Left ventricle myocardium inferior (tissue), 1 donor: ENCODE measurements around the gene AK9. TPM values are rescaled to one million over a fixed set of nuclear protein-coding genes. Genes with fewer than 3 reads are reported as not detected.

Source experiments
- DNase-seq: peaks from one replicate; pipeline ENCODE4 v3.0.0-alpha.2; 2020
- H3K27ac ChIP-seq: fragments of 200-600 bp; replicated peaks from 2 replicates; pipeline ENCODE4 v1.8.0; 2021
- H3K27me3 ChIP-seq: fragments of 200-600 bp; 2 replicates; pipeline ENCODE4 v1.8.0; 2021; ENCODE audit warnings: low read depth
- H3K36me3 ChIP-seq: fragments of 200-600 bp; 2 replicates; pipeline ENCODE4 v1.8.0; 2021
- H3K4me1 ChIP-seq: fragments of 200-600 bp; 2 replicates; pipeline ENCODE4 v1.8.0; 2021
- H3K4me3 ChIP-seq: fragments of 200-600 bp; 2 replicates; pipeline ENCODE4 v1.8.0; 2021; ENCODE audit warnings: mild to moderate bottlenecking, moderate library complexity
- H3K9me3 ChIP-seq: fragments of 200-600 bp; replicated peaks from 2 replicates; pipeline ENCODE4 v1.8.0; 2021
- CTCF ChIP-seq: fragments of 200-600 bp; IDR thresholded peaks from 2 replicates; pipeline ENCODE4 v1.8.0; 2021; ENCODE audit warnings: antibody characterized with exemption, mild to moderate bottlenecking, borderline replicate concordance
- intact Hi-C: fragments of 100-400 bp; cut with micrococcal nuclease; formaldehyde crosslinking; loops from one replicate; pipeline ENCODE4 v1.11.0; 2022
- total RNA-seq: library from RNA; stranded (reverse); fragmentation: NEBNext Ultra II Directional; extraction: Animal tissue kit (Norgen Biotek cat#: 25700); gene quantifications from one replicate; pipeline ENCODE4 v1.2.1, GENCODE V29; 2021
- donor health status: DM: no; HTN: yes; CAD: no; lungs with severe emphysema.

Gene AK9
- total RNA-seq, 1 donor from 2014 or later, result 12.6 TPM

- Histone ChIP-seq H3K4me3 (no peak overlapping the region), H3K27ac (no peak overlapping the region), H3K36me3 (peaks cover 36% of the 10 kb centered on the region), H3K27me3 (no peaks in the 10 kb centered on the region), H3K9me3 (no peaks in the 10 kb centered on the region), H3K4me1 (no peaks in the 10 kb centered on the region)
- intact Hi-C loops, result no loop called here
- DNase-seq, result no peak
- TF ChIP-seq CTCF, result no peak
Measured at GRCh38 chr6:109611502-109611901, 79.5 kb downstream of the AK9 start.

GRCh38 chr6:109610590-109610989, 80.4 kb downstream of the AK9 start:
- Histone ChIP-seq H3K27ac (no peak overlapping the region), H3K9me3 (no peaks in the 10 kb centered on the region), H3K36me3 (peaks cover 42% of the 10 kb centered on the region), H3K4me3 (no peak overlapping the region), H3K4me1 (no peaks in the 10 kb centered on the region), H3K27me3 (no peaks in the 10 kb centered on the region)
- no peak for TF ChIP-seq CTCF
- no peak for DNase-seq
- intact Hi-C loops, result no loop called here

GRCh38 chr6:109609737-109610136, 81.3 kb downstream of the AK9 start:
- Histone ChIP-seq H3K27me3 (no peaks in the 10 kb centered on the region), H3K27ac (no peak overlapping the region), H3K4me3 (no peak overlapping the region), H3K36me3 (peaks cover 46% of the 10 kb centered on the region), H3K4me1 (no peaks in the 10 kb centered on the region), H3K9me3 (no peaks in the 10 kb centered on the region)
- no peak for DNase-seq
- intact Hi-C loops, result no loop called here
- TF ChIP-seq CTCF, result no peak

- Histone ChIP-seq H3K9me3 (peaks cover 18% of the 10 kb centered on the region), H3K27ac (no peak overlapping the region), H3K4me1 (no peaks in the 10 kb centered on the region), H3K36me3 (peaks cover 37% of the 10 kb centered on the region), H3K27me3 (no peaks in the 10 kb centered on the region), H3K4me3 (no peak overlapping the region)
- no peak for TF ChIP-seq CTCF
- intact Hi-C loops, result no loop called here
- DNase-seq, result no peak
Measured at GRCh38 chr6:109606359-109606758, 84.6 kb downstream of the AK9 start.

GRCh38 chr6:109595998-109596397, 95.0 kb downstream of the AK9 start:
- Histone ChIP-seq H3K4me1 (no peaks in the 10 kb centered on the region), H3K27me3 (no peaks in the 10 kb centered on the region), H3K4me3 (no peak overlapping the region), H3K36me3 (no peaks in the 10 kb centered on the region), H3K9me3 (peaks cover 51% of the 10 kb centered on the region), H3K27ac (no peak overlapping the region)
- intact Hi-C loops, result no loop called here
- TF ChIP-seq CTCF, result no peak
- DNase-seq, result no peak

GRCh38 chr6:109580519-109580918, 110.5 kb downstream of the AK9 start:
- no peak overlapping the region for H3K4me3 ChIP-seq
- H3K27ac ChIP-seq, result no peak overlapping the region
- no peaks in the 10 kb centered on the region for H3K27me3 ChIP-seq
- peaks cover 9% of the 10 kb centered on the region for H3K9me3 ChIP-seq
- no peak for DNase-seq
- intact Hi-C loops, result no loop called here
- H3K4me1 ChIP-seq, result no peaks in the 10 kb centered on the region
- H3K36me3 ChIP-seq, result peaks cover 10% of the 10 kb centered on the region
- no peak for TF ChIP-seq CTCF
